Activated naive CD8-positive, alpha-beta T cell treated with anti-CD3 and anti-CD28 coated beads for 36 hours (primary cell): Measurements from ENCODE around the gene NUBPL. TPM values are rescaled to one million over a fixed set of nuclear protein-coding genes. Genes with fewer than 3 reads are reported as not detected.
"Not testable (repeated sequence)": the region's sequence is repeated elsewhere in the genome, so short reads cannot be mapped to it uniquely, and the experiment has no call there.

Experiments used
- DNase-seq: peaks from one replicate; pipeline ENCODE4 v3.0.0; 2021
- H3K27ac Mint-ChIP-seq: one replicate; pipeline ENCODE4 v1.8.0; 2022; ENCODE audit warnings: mild to moderate bottlenecking, moderate library complexity, mixed read lengths
- H3K27me3 Mint-ChIP-seq: one replicate; pipeline ENCODE4 v1.8.0; 2022; ENCODE audit warnings: mild to moderate bottlenecking, mixed read lengths
- H3K36me3 Mint-ChIP-seq: one replicate; pipeline ENCODE4 v1.8.0; 2021; ENCODE audit warnings: mild to moderate bottlenecking, mixed read lengths
- H3K4me1 Mint-ChIP-seq: one replicate; pipeline ENCODE4 v1.8.0; 2021; ENCODE audit warnings: mixed read lengths
- H3K4me3 Mint-ChIP-seq: one replicate; pipeline ENCODE4 v1.8.0; 2022; ENCODE audit warnings: mild to moderate bottlenecking, moderate library complexity, mixed read lengths
- H3K9me3 Mint-ChIP-seq: one replicate; pipeline ENCODE4 v1.8.0; 2022; ENCODE audit warnings: mixed read lengths
- total RNA-seq, 2 experiments: library from RNA; stranded (reverse); gene quantifications; one replicate each; pipeline ENCODE4 v1.2.3, GENCODE V29; 2021

Gene NUBPL
- total RNA-seq, 2 experiments from 2014 or later, result 9.5 to 12.3 TPM

- H3K4me1 Mint-ChIP-seq, result peaks cover 3% of the 10 kb centered on the region
- H3K27ac Mint-ChIP-seq, result no peak overlapping the region
- DNase-seq, result no peak
- H3K9me3 Mint-ChIP-seq, result no peaks in the 10 kb centered on the region
- no peak overlapping the region for H3K4me3 Mint-ChIP-seq
- peaks cover 12% of the 10 kb centered on the region for H3K36me3 Mint-ChIP-seq
- H3K27me3 Mint-ChIP-seq, result no peaks in the 10 kb centered on the region
These were observed 205.2 kb downstream of the NUBPL start for GRCh38 chr14:31766315-31766892.

GRCh38 chr14:31768355-31768754 is 207.2 kb downstream of the NUBPL start:
- H3K9me3 Mint-ChIP-seq, result no peaks in the 10 kb centered on the region
- H3K36me3 Mint-ChIP-seq, result peaks cover 11% of the 10 kb centered on the region
- no peak for DNase-seq
- peaks cover 3% of the 10 kb centered on the region for H3K4me1 Mint-ChIP-seq
- H3K27ac Mint-ChIP-seq, result no peak overlapping the region
- H3K4me3 Mint-ChIP-seq, result no peak overlapping the region
- no peaks in the 10 kb centered on the region for H3K27me3 Mint-ChIP-seq

GRCh38 chr14:31770271-31770670 is 209.1 kb downstream of the NUBPL start:
- no peak overlapping the region for H3K27ac Mint-ChIP-seq
- DNase-seq, result no peak
- H3K36me3 Mint-ChIP-seq, result peaks cover 16% of the 10 kb centered on the region
- no peaks in the 10 kb centered on the region for H3K9me3 Mint-ChIP-seq
- H3K27me3 Mint-ChIP-seq, result no peaks in the 10 kb centered on the region
- H3K4me1 Mint-ChIP-seq, result peaks cover 3% of the 10 kb centered on the region
- no peak overlapping the region for H3K4me3 Mint-ChIP-seq

DNA sequence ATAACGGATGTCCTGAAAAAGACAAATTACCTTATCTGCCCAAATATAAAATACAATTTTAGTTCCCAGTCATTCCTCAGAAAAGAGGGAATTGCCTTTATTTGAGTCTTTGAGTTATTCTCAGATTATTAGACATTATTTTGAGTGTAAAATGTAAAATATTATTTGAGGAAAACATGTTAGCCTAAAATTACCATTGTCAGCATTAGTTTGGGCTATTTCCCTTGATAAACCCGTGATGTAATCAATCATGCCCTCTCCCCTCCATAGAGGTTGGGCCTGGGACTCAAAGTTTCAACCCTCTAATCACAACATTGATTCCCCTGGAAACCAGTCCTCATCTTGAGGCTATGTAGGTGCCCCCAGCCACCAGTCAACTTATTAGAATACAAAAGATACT is 213.4 kb downstream of the NUBPL start:
- Mint-ChIP-seq H3K27me3 (no peaks in the 10 kb centered on the region), H3K4me3 (no peak overlapping the region), H3K9me3 (peaks cover 4% of the 10 kb centered on the region), H3K36me3 (peaks cover 32% of the 10 kb centered on the region), H3K27ac (no peak overlapping the region), H3K4me1 (peaks cover 3% of the 10 kb centered on the region)
- no peak for DNase-seq

- H3K4me3 Mint-ChIP-seq, result no peak overlapping the region
- H3K4me1 Mint-ChIP-seq, result no peaks in the 10 kb centered on the region
- H3K9me3 Mint-ChIP-seq, result peaks cover 12% of the 10 kb centered on the region
- H3K27me3 Mint-ChIP-seq, result no peaks in the 10 kb centered on the region
- DNase-seq, result no peak
- H3K27ac Mint-ChIP-seq, result no peak overlapping the region
- H3K36me3 Mint-ChIP-seq, result peaks cover 36% of the 10 kb centered on the region
These were observed 216.1 kb downstream of the NUBPL start for GRCh38 chr14:31777312-31777711.

DNA sequence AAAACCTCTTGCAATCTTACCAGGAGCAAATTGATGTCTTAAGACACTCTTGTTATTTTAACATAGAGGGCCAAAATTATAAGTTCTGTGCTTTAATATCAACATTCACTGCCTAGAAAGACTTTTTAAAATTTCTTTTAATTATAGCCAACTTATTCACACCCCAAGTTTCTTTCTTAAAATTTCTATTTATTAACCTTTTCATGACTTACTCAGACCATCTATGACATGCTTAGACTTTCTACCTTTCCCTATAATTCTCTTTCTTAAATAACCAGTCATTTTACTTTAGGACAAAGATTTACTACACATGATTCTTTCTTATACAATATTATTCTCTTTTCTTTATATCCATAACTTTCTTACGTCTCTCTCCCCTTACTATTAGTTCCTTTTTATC is 220.4 kb downstream of the NUBPL start:
- Mint-ChIP-seq H3K9me3 (peaks cover 8% of the 10 kb centered on the region), H3K27me3 (no peaks in the 10 kb centered on the region), H3K4me1 (no peaks in the 10 kb centered on the region), H3K4me3 (no peak overlapping the region), H3K27ac (no peak overlapping the region), H3K36me3 (peaks cover 26% of the 10 kb centered on the region)
- DNase-seq, result no peak

DNA sequence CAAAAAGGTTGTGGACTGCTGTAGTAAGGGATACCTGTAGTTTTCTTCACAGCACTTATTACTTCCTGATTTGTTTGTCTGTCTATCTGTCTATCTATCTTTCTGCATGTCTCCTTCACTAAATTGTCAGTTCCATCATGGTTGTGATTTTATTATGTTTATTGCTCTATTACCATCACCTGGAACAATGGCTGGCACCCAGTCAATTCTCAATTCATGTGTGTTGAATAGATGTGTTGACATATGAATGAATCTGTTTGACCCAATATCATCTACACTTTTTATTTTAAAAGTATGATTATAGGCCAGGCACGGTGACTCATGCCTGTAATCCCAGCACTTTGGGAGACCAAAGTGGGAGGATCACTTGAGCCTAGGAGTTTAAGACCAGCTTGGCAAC is 224.4 kb downstream of the NUBPL start:
- peaks cover 13% of the 10 kb centered on the region for H3K36me3 Mint-ChIP-seq
- no peak for DNase-seq
- no peak overlapping the region for H3K27ac Mint-ChIP-seq
- H3K9me3 Mint-ChIP-seq, result peaks cover 8% of the 10 kb centered on the region
- H3K4me1 Mint-ChIP-seq, result no peaks in the 10 kb centered on the region
- H3K4me3 Mint-ChIP-seq, result no peak overlapping the region
- no peaks in the 10 kb centered on the region for H3K27me3 Mint-ChIP-seq

GRCh38 chr14:31787377-31787776 is 226.2 kb downstream of the NUBPL start:
- Mint-ChIP-seq H3K36me3 (peaks cover 12% of the 10 kb centered on the region), H3K27ac (no peak overlapping the region), H3K9me3 (no peaks in the 10 kb centered on the region), H3K4me3 (no peak overlapping the region), H3K27me3 (no peaks in the 10 kb centered on the region), H3K4me1 (no peaks in the 10 kb centered on the region)
- DNase-seq, result no peak

DNA sequence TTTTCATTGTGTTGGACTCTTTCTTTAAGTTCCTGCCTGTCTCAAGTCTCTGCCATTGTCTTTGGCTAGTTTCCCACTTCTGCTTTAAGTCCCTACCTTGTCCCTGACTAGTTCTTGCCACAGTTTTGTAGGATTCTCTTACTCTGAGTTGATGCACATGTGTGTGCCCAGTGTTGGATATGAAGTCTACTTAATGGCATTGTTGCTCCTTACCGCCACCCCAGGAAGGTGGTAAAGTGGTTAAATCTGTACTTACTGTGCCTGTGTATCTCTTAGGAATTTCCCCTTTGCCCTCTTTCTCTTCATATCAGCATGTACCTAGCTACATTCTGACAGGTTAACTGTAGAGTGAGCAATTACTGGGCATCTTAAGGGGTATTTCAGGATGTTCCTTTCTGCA is 227.1 kb downstream of the NUBPL start:
- no peak for DNase-seq
- Mint-ChIP-seq H3K4me1 (no peaks in the 10 kb centered on the region), H3K9me3 (peaks cover 5% of the 10 kb centered on the region), H3K27ac (no peak overlapping the region), H3K4me3 (no peak overlapping the region), H3K36me3 (peaks cover 15% of the 10 kb centered on the region), H3K27me3 (no peaks in the 10 kb centered on the region)

DNA sequence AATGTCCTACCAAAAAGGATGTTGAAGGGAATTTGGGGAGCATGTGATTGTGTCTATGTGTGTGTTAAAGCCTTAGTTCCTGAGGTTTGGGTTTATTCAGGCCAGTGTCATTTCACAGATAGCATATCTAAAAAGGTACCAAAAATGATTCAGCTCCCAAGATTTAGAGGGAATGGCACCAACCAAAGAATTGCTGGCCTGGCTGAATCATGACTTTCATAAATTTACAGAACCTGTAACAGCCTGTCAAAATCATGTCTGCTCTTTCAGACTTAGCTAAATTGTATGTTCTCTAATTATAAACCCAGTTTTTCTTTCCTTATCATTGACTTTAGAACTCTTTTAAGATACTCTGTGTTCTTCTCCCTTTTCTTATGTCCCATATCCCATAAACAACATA is 231.5 kb downstream of the NUBPL start:
- H3K4me1 Mint-ChIP-seq, result no peaks in the 10 kb centered on the region
- H3K36me3 Mint-ChIP-seq, result peaks cover 16% of the 10 kb centered on the region
- H3K9me3 Mint-ChIP-seq, result peaks cover 5% of the 10 kb centered on the region
- no peaks in the 10 kb centered on the region for H3K27me3 Mint-ChIP-seq
- no peak overlapping the region for H3K4me3 Mint-ChIP-seq
- H3K27ac Mint-ChIP-seq, result no peak overlapping the region
- no peak for DNase-seq

DNA sequence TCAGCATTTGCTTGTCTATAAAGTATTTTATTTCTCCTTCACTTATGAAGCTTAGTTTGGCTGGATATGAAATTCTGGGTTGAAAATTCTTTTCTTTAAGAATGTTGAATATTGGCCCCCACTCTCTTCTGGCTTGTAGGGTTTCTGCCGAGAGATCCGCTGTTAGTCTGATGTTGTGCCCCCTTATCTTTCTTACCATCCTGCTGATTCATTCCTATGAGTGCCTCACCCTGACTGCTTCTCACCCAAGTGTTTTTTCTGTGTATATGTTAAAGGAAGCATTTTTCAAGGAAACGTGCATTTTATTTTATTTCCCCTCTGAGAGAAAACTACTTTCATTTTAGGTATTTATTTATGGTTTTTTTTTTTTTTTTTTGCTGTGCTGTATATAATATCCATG is 236.7 kb downstream of the NUBPL start:
- not testable (repeated sequence) for H3K27ac Mint-ChIP-seq, DNase-seq, H3K4me1 Mint-ChIP-seq, H3K4me3 Mint-ChIP-seq, H3K27me3 Mint-ChIP-seq, H3K9me3 Mint-ChIP-seq
- H3K36me3 Mint-ChIP-seq, result peaks cover 36% of the 10 kb centered on the region

GRCh38 chr14:31802838-31803237 is 241.6 kb downstream of the NUBPL start:
- Mint-ChIP-seq H3K27me3 (no peaks in the 10 kb centered on the region), H3K36me3 (peaks cover 47% of the 10 kb centered on the region), H3K27ac (no peak overlapping the region), H3K4me3 (no peak overlapping the region), H3K4me1 (no peaks in the 10 kb centered on the region), H3K9me3 (peaks cover 27% of the 10 kb centered on the region)
- no peak for DNase-seq

DNA sequence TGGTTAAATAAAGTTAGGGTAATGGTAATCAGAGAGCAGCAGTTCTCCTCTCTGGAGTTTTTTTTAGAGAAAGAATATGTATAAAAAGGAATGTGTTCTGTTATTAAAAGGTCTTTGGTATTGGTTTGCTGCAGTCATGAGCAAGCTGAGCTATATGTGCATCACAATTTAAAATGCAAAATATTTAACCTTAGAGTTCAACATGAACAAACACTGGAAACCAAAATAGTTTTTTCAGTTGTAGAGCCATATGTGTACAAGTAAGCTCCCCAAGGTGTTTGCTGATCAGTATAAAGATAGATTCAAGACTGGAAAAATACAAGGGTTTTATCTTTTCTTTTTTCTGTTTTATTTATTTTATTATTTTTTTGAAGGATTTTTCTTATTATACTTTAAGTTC is 245.0 kb downstream of the NUBPL start:
- Mint-ChIP-seq H3K36me3 (peaks cover 56% of the 10 kb centered on the region), H3K4me1 (no peaks in the 10 kb centered on the region), H3K27me3 (no peaks in the 10 kb centered on the region), H3K27ac (no peak overlapping the region), H3K4me3 (no peak overlapping the region), H3K9me3 (peaks cover 57% of the 10 kb centered on the region)
- DNase-seq, result no peak

DNA sequence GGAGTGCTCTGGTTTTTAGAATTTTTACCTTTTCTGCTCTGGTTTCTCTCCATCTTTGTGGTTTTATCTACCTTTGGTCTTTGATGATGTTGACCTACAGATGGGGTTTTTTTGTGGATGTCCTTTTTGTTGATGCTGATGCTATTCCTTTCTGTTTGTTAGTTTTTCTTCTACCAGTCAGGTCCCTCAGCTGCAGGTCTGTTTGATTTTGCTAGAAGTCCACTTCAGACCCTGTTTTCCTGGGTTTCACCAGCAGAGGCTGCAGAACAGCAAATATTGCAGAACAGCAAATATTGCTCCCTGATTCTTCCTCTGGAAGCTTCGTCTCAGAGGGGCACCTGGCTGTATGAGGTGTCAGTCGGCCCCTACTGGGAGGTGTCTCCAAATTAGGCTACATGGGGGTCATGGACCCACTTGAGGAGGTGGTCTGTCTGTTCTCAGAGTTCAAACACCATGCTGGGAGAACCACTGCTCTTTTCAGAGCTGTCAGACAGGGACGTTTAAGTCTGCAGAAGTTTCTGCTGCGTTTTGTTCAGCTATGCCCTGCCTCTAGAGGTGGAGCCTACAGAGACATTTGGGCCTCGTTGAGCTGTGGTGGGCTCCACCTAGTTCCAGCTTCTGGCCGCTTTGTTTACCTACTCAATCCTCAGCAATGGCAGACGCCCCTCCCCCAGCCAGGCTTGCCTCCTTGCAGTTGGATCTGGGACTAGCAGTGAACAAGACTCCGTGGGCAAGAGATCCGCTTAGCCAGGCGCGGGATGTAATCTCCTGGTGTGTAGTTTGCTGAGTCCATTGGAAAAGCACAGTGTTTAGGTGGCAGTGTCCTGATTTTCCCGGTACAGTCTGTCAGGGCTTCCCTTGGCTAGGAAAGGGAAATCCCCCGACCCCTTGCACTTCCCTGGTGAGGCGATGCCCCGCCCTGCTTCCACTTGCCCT is 250.8 kb downstream of the NUBPL start:
- peaks cover 69% of the 10 kb centered on the region for H3K9me3 Mint-ChIP-seq
- H3K27me3 Mint-ChIP-seq, DNase-seq, H3K27ac Mint-ChIP-seq, H3K4me1 Mint-ChIP-seq, H3K4me3 Mint-ChIP-seq: not testable (repeated sequence)
- peaks cover 85% of the 10 kb centered on the region for H3K36me3 Mint-ChIP-seq

- H3K4me1 Mint-ChIP-seq, H3K27me3 Mint-ChIP-seq, DNase-seq, H3K27ac Mint-ChIP-seq, H3K4me3 Mint-ChIP-seq: not testable (repeated sequence)
- Mint-ChIP-seq H3K36me3 (peaks cover 83% of the 10 kb centered on the region), H3K9me3 (peaks cover 57% of the 10 kb centered on the region)
These were observed 252.7 kb downstream of the NUBPL start for GRCh38 chr14:31813724-31814490.
